ENCODE results near the gene TCF7L2.

- TF ChIP-seq CTCF (conservative IDR thresholded peaks at IDR 0.05; ENCODE audit: low read length) (no peak), EZH2phosphoT487 (IDR thresholded peaks at IDR 0.05; ENCODE audit: borderline replicate concordance, low read depth, low read length) (no peak)
Measured at GRCh38 chr10:113178771-113179170, 228.7 kb downstream of the TCF7L2 start.
